Measurements from ENCODE around the gene PIGQ. TPM values are rescaled to one million over a fixed set of nuclear protein-coding genes. Genes with fewer than 3 reads are reported as not detected.

PIGQ gene
- total RNA-seq: 10 to 100 TPM; 36.1 to 46.4 (median 40.7) TPM

DNA sequence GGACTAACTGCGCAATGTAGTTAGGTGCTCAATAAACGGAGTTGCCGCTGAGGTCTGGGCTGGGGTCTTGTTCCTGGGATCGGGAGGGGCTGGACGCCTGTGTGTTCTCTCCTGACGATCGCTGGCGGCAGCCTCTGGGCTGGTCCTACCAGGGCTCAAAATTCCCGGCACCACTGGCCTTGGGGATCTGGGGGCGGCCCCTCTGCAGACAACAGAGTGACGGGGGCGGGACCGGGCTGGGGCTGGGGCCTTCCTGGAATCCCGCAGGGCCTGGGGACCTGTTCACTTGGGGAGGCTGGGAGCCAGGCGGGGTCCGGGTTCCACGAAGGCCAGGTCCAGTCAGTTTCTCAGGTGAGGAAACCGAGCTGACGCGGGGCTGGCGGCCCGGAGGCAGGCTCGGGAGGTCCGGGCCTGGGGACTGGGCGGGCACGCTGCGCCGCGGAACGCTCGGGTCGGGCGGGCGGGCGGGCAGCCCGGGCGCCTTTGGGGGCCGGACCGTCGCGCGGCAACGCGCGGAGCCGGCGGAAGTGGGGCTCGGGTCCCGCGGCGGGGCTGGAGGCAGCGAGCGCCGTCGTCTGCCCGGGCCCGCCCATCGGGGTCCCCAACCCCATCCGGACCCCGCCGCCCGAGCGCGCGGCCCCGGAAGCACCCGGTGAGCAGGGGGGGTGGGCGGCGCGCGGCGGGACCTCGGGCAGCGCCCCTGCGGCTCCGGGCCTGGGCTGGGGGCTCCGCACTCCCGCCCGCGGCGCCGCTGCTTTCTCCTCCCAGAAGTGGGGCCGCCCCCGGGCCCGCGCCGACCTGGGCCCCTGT lies at the start of gene PIGQ:
PIGQ (plus strand) TSS at position 524 of the 810 bp plus-strand sequence. CDS start 4,107 bp downstream, outside the sequence.
- Histone ChIP-seq H3K4me1 (peaks cover 44 to 80% (median 58%) of the 10 kb centered on the region in 4 donors), H3K9me3 (no peaks in the 10 kb centered on the region), H3K4me3 (peak within 1 kb of the TSS; percentile 81 to 99 (median 90)), H3K36me3 (peaks cover 0 to 25% (median 10%) of the 10 kb centered on the region in 4 donors), H3K27ac (replicated peaks in 1 of 4) (peak within 1 kb of the TSS; percentile 75 to 83 (median 80)), H3K27me3 (peaks cover 0 to 9% (median 0%) of the 10 kb centered on the region in 4 donors)
- peak; percentile 95 for DNase-seq (ENCODE audit: extremely low spot score)
- TF ChIP-seq, protein P1, sequence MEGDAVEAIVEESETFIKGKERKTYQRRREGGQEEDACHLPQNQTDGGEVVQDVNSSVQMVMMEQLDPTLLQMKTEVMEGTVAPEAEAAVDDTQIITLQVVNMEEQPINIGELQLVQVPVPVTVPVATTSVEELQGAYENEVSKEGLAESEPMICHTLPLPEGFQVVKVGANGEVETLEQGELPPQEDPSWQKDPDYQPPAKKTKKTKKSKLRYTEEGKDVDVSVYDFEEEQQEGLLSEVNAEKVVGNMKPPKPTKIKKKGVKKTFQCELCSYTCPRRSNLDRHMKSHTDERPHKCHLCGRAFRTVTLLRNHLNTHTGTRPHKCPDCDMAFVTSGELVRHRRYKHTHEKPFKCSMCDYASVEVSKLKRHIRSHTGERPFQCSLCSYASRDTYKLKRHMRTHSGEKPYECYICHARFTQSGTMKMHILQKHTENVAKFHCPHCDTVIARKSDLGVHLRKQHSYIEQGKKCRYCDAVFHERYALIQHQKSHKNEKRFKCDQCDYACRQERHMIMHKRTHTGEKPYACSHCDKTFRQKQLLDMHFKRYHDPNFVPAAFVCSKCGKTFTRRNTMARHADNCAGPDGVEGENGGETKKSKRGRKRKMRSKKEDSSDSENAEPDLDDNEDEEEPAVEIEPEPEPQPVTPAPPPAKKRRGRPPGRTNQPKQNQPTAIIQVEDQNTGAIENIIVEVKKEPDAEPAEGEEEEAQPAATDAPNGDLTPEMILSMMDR (IDR thresholded peaks at IDR 0.05): no peak
- TF ChIP-seq POLR2AphosphoS5 (IDR thresholded peaks at IDR 0.05): peak in 1 of 2 donors; percentile 39
- 3% methylated on average over 30 of the region's 87 CpGs for WGBS
- intact Hi-C loops (cut with DNase I): no loop called here

DNA sequence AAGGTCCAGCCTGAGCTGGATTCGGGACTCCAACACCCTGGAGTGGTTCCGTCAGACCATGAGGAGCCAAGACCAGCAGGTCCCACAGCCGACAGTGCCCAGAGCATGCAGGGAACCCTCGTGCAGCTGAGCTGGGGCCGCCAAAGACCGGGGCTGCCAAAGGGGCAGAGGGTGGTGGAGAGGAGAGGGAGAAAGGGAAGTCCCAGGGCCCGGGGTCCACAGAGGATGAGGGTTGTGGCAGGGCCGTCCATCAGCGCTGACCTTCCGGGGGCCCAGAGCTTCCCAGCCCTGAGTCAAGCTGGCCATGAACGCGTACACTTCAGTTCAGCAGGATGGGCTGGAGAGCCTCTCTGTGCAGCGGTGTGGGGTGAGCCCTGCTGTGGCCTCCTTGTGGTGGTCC lies 48.9 kb upstream of the PIGQ start:
- no peak for DNase-seq (ENCODE audit: extremely low spot score)
- H3K27me3 ChIP-seq: no peaks in the 10 kb centered on the region
- TF ChIP-seq POLR2A (IDR thresholded peaks at IDR 0.05; ENCODE audit: low read depth) (no peak), EP300 (IDR thresholded peaks at IDR 0.05) (no peak)
- no peak overlapping the region for H3K27ac ChIP-seq (replicated peaks in 1 of 4)
- H3K9me3 ChIP-seq: no peaks in the 10 kb centered on the region
- 96% methylated on average over 13 of the region's 13 CpGs for WGBS
- H3K4me1 ChIP-seq: peaks cover 7 to 21% (median 19%) of the 10 kb centered on the region in 4 donors
- no peak overlapping the region for H3K4me3 ChIP-seq
- peaks cover 21 to 60% (median 50%) of the 10 kb centered on the region in 4 donors for H3K36me3 ChIP-seq
- intact Hi-C loops (cut with DNase I): loop anchor here (10.0 kb wide), 2 partner anchors 96 to 126 kb away; partner anchors contain the start of genes NME4 and RAB11FIP3

DNA sequence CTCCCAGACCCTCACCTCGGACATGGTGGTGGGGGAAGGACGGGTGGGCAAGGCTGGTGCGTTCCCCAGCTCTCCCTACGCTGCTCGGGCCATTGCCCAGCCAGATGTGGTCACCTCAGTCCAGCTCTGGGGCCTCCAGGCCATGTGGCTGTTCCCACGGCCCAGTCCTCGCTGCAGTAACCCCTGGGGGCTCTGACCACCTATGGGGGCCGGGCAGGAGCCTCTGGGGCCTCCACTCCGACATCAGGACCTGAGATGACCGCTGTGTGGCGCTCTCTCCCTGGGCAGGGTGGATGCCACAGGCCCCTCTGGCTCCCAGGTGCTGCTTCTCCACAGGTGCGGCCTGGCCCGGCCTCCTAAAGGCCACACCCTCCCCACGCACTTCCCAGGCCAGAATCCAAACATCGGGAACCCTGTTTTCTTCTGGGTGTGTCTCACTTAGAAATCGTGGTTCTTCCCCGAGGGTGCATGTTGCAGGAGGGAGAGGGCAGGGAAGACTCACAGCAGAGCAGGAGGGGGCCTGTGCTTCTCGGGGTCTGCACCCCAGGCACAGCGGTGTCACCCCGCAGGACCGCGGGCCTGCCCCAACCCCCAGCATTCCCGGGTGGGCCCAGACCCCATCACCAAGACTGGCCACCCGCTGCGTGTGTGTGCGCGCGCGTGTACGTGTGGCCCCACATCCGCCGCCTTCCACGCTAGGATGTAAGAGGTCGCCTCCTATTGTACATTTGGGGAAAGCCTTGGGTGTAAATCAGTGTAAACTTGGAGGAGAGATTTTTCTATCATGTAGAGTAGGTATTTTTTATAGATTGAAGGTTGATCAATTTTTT lies 48.2 kb upstream of the PIGQ start:
- no peak for DNase-seq (ENCODE audit: extremely low spot score)

DNA sequence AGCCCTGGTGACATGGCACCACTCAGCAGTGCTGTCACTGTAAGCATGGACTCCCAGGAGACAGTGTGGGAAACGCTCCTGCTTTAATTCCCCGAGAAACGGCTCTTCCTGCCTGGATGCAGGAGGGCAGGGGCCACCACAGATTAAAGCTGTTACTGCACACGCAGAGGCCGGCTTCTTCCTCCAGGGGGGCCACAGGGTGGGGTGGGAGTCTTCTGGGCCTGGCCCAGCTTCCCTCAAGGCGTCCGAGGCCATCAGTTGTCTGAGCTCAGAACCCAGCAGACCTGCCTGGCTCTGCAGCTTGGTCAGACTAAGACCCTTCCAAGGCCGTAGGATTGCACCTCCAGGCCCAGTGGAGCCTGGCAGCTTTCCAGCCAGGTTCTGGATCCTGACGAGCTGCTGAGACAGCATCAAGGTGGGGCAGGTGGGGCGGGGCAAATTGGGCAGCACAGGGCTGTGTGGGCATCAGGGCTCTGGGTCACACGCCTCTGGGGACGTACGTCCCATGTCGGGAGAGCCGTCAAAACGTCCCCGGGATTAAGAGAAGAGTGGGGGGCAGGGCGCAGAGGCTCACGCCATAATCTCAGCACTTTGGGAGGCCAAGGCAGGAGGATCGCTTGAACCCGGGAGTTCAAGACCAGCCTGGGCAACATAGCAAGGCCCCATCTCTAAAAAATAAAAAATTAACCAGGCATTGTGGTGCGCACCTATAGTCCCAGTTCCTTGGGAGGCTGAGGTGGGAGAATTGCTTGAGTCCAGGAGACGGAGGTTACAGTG lies 47.3 kb upstream of the PIGQ start:
- H3K4me1 ChIP-seq: peaks cover 19 to 33% (median 29%) of the 10 kb centered on the region in 4 donors
- no peaks in the 10 kb centered on the region for H3K27me3 ChIP-seq
- intact Hi-C loops (cut with DNase I): loop anchor here (10.0 kb wide), 2 partner anchors 98 to 128 kb away; partner anchors contain the start of genes NME4 and RAB11FIP3
- peaks cover 18 to 43% (median 33%) of the 10 kb centered on the region in 4 donors for H3K36me3 ChIP-seq
- no peak overlapping the region for H3K27ac ChIP-seq (replicated peaks in 1 of 4)
- no peak overlapping the region for H3K4me3 ChIP-seq
- TF ChIP-seq POLR2A (IDR thresholded peaks at IDR 0.05; ENCODE audit: low read depth): no peak
- H3K9me3 ChIP-seq: no peaks in the 10 kb centered on the region
- no peak for DNase-seq (ENCODE audit: extremely low spot score)
- 80% methylated on average over 18 of the region's 23 CpGs for WGBS

More for the DNA sequence above, 48.2 kb upstream of the PIGQ start:
- no peak overlapping the region for H3K4me3 ChIP-seq
- H3K36me3 ChIP-seq: peaks cover 18 to 52% (median 42%) of the 10 kb centered on the region in 4 donors
- TF ChIP-seq POLR2A (IDR thresholded peaks at IDR 0.05; ENCODE audit: low read depth): no peak
- TF ChIP-seq EP300 (IDR thresholded peaks at IDR 0.05): no peak
- TF ChIP-seq, protein P1 (IDR thresholded peaks at IDR 0.05): no peak
- no peak for TF ChIP-seq POLR2AphosphoS5 (IDR thresholded peaks at IDR 0.05)
- H3K9me3 ChIP-seq: no peaks in the 10 kb centered on the region
- intact Hi-C loops (cut with DNase I): loop anchor here (10.0 kb wide), 2 partner anchors 97 to 127 kb away; partner anchors contain the start of genes NME4 and RAB11FIP3
- no peak overlapping the region for H3K27ac ChIP-seq (replicated peaks in 1 of 4)
- WGBS: 82% methylated on average over 25 of the region's 34 CpGs
- H3K4me1 ChIP-seq: peaks cover 14 to 29% (median 26%) of the 10 kb centered on the region in 4 donors
- H3K27me3 ChIP-seq: no peaks in the 10 kb centered on the region

DNA sequence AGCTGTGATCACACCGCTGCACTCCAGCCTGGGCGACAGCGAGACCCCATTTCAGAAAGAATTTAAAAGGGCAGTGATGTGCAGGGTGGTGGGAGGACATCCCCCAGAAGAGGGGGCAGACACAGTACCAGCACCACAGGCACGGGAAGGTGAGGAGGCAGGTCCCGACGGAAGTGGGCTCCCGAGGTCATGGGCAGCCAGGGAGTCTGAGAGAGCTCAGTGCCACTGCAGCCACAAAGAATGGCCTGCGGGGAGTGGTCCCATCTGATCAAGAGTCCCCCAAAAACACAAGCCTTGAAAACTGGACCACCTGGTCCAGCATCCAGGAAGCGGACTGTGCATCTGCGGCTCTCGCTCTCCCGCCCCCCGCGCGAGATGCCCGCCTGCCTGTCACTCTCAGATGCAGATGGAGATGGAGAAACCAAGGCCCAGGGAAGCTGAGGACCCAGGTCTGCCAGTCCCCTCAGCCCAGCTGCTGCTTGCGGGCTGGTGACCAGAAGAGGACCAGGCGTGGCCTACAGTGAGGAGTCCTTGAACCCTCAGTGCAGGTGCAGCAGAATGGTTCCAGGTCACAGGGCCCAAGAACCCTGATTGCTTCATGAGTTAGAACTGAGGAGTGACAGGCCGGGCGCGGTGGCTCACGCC lies 46.5 kb upstream of the PIGQ start:
- no peak overlapping the region for H3K27ac ChIP-seq (replicated peaks in 1 of 4)
- H3K4me3 ChIP-seq: no peak overlapping the region
- DNase-seq (ENCODE audit: extremely low spot score): no peak
- H3K9me3 ChIP-seq: no peaks in the 10 kb centered on the region
- peaks cover 19 to 34% (median 30%) of the 10 kb centered on the region in 4 donors for H3K4me1 ChIP-seq
- H3K27me3 ChIP-seq: no peaks in the 10 kb centered on the region
- intact Hi-C loops (cut with DNase I): loop anchor here (10.0 kb wide), 2 partner anchors 98 to 128 kb away; partner anchors contain the start of genes NME4 and RAB11FIP3
- TF ChIP-seq POLR2A (IDR thresholded peaks at IDR 0.05; ENCODE audit: low read depth) (no peak), POLR2AphosphoS5 (IDR thresholded peaks at IDR 0.05) (no peak), EP300 (IDR thresholded peaks at IDR 0.05) (no peak)
- TF ChIP-seq, protein P1 (IDR thresholded peaks at IDR 0.05): no peak
- H3K36me3 ChIP-seq: peaks cover 18 to 36% (median 32%) of the 10 kb centered on the region in 4 donors
- WGBS: 91% methylated on average over 20 of the region's 22 CpGs
